K562 (cell line): ENCODE data around the gene IDH1. TPM values are rescaled to one million over a fixed set of nuclear protein-coding genes. Genes with fewer than 3 reads are reported as not detected.

Experiments
- BHLHE40 ChIP-seq: IDR thresholded peaks from 2 replicates; pipeline ENCODE4 v1.6.1; 2011; ENCODE audit warnings: low read length, improper control_type of control experiment
- TCF7 ChIP-seq: sonication (generic); IDR thresholded peaks from 2 replicates; pipeline ENCODE4 v1.6.1; 2016; ENCODE audit warnings: antibody characterized with exemption, borderline replicate concordance
- polyA plus RNA-seq, 8 experiments: library from polyadenylated mRNA; depleted of rRNA in 4 of 8; stranded (reverse) in 5 of 8; unstranded in 3 of 8; fragments of >200 nt; fragmentation: Nextera tagmentation in 2 of 8; fragmentation: Illumina TruSeq in 1 of 8; extraction: Ambion mirVana in 2 of 8; extraction: Trizol in 1 of 8; gene quantifications; 2 replicates each; pipeline versions ENCODE4 v1.2.1 to v1.2.3, GENCODE V29; 2011 to 2014; ENCODE audit warnings: inconsistent platforms in 1 of 8, missing spikeins in 1 of 8
- total RNA-seq, 7 experiments: library from RNA; depleted of rRNA in 6 of 7; stranded (reverse); fragments of >200 nt in 6 of 7; fragmentation: Illumina TruSeq in 2 of 7; extraction: Trizol in 2 of 7; gene quantifications; 2 replicates each; pipeline versions ENCODE4 v1.2.1 to v1.2.3, GENCODE V29; 2011 to 2021; ENCODE audit warnings: low replicate concordance in 1 of 7
- TF ChIP-seq, protein P1 (sequence below): fragments of 250-450 bp; sonication (Bioruptor Pico); IDR thresholded peaks from 2 replicates; pipeline ENCODE4 v1.8.0; 2021; ENCODE audit warnings: mild to moderate bottlenecking, moderate library complexity
- TF ChIP-seq, protein P2 (sequence below), 2 experiments: fragments of 450-650 bp; IDR thresholded peaks; 2 replicates each; pipeline ENCODE4 v1.6.1; 2016; ENCODE audit warnings: mild to moderate bottlenecking in 2 of 2, borderline replicate concordance in 1 of 2, low read depth in 1 of 2, moderate library complexity in 1 of 2
- TF ChIP-seq, protein P3 (sequence below): IDR thresholded peaks from 2 replicates; pipeline ENCODE4 v1.6.1; 2014; ENCODE audit warnings: antibody characterized with exemption
- TF ChIP-seq, protein P4 (sequence below): fragments of 250-450 bp; sonication (Bioruptor Pico); IDR thresholded peaks from 2 replicates; pipeline ENCODE4 v1.5.0; 2021; ENCODE audit warnings: mild to moderate bottlenecking, moderate library complexity

IDH1 gene
- total and polyA plus RNA-seq, 9 of the 15 experiments (the other 6 are each of a cell fraction or from before 2014, with no cell fraction given) = 61.9 to 194 (median 101) TPM

DNA sequence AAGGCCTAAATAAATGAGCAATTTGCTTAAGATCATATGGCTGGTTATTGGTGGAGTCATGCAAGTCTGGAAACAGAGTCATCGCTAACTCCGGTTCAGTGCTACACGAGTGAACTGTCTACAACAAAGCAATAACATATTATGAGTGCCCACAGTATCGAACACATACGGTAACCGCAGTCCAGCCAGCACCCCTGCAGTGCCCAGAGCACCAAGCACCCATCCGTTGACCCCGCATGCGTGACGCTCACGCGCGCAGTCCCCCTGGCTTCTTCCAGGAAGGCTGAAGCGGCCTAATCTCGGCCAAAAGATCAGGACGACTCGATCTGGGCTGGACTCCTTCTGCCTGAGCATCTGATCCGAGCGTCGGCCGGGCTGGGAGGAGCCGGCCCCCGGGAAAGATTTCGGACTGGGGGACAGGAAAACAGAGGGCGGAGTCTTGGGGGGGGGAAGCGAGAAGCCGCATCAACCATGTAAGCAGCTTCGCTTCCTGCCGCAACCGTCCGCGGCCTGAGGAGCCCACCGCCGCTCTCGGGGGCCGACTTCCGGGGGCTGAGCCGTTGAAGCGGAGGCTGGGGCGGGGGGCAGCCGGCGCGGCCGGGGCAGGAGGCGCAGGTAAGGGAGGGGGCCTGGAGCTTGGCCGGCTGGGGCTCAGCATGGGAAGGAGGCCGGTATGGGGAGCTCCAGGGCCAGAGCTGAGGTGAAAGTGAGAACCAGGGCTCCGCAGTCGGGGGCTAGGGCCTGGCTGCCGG lies 11.1 kb upstream of the IDH1 start, which contains the start of gene PIKFYVE (continued):
- TF ChIP-seq TCF7 = no peak
- TF ChIP-seq, protein P1, sequence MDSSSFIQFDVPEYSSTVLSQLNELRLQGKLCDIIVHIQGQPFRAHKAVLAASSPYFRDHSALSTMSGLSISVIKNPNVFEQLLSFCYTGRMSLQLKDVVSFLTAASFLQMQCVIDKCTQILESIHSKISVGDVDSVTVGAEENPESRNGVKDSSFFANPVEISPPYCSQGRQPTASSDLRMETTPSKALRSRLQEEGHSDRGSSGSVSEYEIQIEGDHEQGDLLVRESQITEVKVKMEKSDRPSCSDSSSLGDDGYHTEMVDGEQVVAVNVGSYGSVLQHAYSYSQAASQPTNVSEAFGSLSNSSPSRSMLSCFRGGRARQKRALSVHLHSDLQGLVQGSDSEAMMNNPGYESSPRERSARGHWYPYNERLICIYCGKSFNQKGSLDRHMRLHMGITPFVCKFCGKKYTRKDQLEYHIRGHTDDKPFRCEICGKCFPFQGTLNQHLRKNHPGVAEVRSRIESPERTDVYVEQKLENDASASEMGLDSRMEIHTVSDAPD = no peak
- peak; percentile 95 for TF ChIP-seq BHLHE40
- TF ChIP-seq, protein P2, sequence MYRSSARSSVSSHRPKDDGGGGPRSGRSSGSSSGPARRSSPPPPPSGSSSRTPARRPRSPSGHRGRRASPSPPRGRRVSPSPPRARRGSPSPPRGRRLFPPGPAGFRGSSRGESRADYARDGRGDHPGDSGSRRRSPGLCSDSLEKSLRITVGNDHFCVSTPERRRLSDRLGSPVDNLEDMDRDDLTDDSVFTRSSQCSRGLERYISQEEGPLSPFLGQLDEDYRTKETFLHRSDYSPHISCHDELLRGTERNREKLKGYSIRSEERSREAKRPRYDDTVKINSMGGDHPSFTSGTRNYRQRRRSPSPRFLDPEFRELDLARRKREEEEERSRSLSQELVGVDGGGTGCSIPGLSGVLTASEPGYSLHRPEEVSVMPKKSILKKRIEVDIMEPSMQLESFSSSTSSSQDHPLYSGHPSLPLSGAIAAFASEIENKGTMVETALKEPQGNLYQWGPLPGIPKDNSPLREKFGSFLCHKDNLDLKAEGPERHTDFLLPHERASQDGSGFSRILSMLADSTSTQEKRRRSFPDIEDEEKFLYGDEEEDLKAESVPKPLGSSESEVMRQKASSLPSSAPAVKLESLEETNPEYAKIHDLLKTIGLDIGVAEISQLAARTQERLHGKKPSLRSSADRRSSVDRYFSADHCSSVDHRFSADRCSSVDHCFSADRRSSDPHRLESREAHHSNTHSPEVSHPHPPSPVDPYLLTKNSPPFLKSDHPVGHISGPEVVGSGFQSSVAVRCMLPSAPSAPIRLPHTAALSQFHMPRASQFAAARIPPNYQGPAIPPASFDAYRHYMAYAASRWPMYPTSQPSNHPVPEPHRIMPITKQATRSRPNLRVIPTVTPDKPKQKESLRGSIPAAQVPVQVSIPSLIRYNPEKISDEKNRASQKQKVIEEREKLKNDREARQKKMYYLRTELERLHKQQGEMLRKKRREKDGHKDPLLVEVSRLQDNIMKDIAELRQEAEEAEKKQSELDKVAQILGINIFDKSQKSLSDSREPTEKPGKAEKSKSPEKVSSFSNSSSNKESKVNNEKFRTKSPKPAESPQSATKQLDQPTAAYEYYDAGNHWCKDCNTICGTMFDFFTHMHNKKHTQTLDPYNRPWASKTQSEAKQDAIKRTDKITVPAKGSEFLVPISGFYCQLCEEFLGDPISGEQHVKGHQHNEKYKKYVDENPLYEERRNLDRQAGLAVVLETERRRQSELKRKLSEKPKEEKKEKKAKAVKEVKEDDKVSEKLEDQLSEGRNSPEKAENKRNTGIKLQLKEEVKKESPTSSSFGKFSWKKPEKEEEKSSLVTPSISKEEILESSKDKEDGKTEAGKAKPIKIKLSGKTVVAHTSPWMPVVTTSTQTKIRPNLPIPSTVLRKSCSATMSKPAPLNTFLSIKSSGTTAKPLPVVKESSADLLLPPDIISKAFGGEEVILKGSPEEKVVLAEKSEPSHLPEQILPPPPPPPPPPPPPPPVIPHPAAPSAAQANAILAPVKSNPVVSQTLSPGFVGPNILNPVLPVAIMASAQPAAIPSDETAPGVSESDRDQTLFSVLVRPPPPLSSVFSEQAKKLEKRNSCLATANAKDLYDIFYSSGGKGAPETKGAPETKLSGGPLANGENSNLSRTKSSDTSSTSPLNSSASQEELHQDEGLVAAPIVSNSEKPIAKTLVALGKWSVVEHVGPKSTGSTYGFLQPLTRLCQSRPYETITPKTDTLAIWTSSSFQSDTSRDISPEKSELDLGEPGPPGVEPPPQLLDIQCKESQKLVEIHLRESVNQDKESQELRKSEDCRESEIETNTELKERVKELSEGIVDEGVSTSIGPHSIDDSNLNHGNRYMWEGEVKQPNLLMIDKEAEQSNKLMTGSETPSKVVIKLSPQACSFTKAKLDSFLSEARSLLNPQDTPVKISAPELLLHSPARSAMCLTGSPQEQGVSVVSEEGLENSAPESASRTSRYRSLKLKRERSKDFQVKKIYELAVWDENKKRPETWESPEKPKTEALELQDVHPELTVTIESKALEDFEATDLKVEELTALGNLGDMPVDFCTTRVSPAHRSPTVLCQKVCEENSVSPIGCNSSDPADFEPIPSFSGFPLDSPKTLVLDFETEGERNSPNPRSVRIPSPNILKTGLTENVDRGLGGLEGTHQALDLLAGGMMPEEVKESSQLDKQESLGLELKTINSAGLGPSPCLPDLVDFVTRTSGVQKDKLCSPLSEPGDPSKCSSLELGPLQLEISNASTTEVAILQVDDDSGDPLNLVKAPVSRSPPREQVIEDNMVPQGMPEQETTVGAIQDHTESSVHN (IDR thresholded peaks at IDR 0.05; ENCODE audit: borderline replicate concordance in 1 of 2, low read depth in 1 of 2) = 0 out of 4 replicates have a peak, but pooled peaks of 1 of the 2 experiments have one; percentile 50
- TF ChIP-seq, protein P3, sequence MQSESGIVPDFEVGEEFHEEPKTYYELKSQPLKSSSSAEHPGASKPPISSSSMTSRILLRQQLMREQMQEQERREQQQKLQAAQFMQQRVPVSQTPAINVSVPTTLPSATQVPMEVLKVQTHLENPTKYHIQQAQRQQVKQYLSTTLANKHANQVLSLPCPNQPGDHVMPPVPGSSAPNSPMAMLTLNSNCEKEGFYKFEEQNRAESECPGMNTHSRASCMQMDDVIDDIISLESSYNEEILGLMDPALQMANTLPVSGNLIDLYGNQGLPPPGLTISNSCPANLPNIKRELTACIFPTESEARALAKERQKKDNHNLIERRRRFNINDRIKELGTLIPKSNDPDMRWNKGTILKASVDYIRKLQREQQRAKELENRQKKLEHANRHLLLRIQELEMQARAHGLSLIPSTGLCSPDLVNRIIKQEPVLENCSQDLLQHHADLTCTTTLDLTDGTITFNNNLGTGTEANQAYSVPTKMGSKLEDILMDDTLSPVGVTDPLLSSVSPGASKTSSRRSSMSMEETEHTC = peak; percentile 69; the same call in 1 of the 2 replicates
- TF ChIP-seq, protein P4, sequence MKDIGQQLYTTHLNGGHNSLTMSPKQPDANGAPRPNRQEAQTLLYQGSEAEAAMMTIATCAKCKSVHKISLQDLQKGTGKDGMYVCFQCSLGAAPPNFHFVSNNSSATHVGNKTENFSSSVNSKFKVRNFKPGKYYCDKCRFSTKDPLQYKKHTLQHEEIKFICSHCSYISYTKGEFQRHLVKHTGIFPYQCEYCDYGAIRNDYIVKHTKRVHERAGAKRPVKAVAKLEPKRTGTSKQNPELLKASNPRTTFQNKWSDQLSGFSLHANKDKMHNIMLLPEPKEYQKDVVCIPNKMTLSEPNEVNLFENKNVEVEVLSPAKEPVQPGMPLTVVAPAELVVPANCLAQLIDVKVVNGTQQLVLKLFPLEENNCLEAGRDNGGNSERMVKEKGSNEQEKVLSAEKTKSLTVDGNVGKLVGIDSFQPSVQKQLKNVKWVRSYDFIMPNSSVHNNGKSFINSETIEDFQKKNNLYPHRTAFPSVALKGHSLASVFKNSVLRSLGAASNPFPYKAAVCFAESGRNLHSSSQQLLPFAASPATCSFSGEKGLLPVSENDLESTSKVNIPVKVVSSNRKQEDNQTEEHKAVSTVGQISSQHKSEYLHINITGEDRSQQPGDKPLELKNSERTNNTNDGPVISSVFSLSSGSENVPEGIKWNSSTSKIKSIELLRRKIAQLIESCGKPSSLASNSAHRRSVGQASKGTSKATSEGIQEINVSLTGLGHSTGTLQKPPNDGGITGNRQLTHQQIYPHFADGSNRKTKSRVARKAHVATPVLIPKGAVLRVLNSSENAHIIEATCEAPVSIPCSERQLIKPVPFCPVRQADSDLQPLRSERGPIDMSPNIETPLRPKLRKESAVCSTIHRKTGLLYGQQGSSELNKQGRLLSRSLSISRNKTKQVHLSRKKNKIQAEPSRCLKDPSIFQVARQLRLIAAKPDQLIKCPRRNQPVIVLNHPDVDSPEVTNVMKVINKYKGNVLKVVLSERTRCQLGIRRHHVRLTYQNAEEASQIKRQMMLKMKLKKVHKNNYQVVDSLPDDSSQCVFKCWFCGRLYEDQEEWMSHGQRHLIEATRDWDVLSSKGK (CRISPR knock-in tag) = no peak
